A673 (cell line): ENCODE results near the gene FBXL2. TPM values are rescaled to one million over a fixed set of nuclear protein-coding genes. Genes with fewer than 3 reads are reported as not detected.

Experiments
- BruUV-seq: library from RNA; stranded (reverse); fragments of 400-500 nt; replicated peaks from 2 replicates; lab custom pipeline; 2021; lab: Mats Ljungman, UMichigan
- CTCF ChIA-PET: fragments of 300-600 bp; sonication (Branson Sonifier 250); formaldehyde crosslinking; loops from one replicate; lab custom pipeline; 2022; ENCODE audit warnings: antibody characterized with exemption; lab: Charles Lee
- POLR2A ChIA-PET: fragments of 300-600 bp; sonication (Branson Sonifier 250); formaldehyde crosslinking; loops from one replicate; lab custom pipeline; 2022; ENCODE audit warnings: antibody characterized with exemption; ENCODE audit not compliant: low non-redundant PET; lab: Charles Lee
- DNase-seq: peaks from one replicate; pipeline ENCODE4 v3.0.0-alpha.2; 2015; ENCODE audit warnings: low spot score
- H3K27ac ChIP-seq: fragments of 200-600 bp; sonication (generic); 2 replicates; pipeline ENCODE4 v1.5.1; 2016; ENCODE audit warnings: mixed run types, low read depth, mild to moderate bottlenecking, mixed read lengths, antibody characterized with exemption, low read length; ENCODE audit not compliant: poor library complexity, severe bottlenecking
- H3K27me3 ChIP-seq: fragments of 200-600 bp; sonication (generic); replicated peaks from 2 replicates; pipeline ENCODE4 v1.6.1; 2017; ENCODE audit warnings: mixed run types, low read depth, mild to moderate bottlenecking, mixed read lengths, antibody characterized with exemption, low read length; ENCODE audit not compliant: insufficient read depth, poor library complexity
- H3K36me3 ChIP-seq: fragments of 200-600 bp; sonication (generic); 2 replicates; pipeline ENCODE4 v1.6.1; 2016; ENCODE audit warnings: mixed run types, mild to moderate bottlenecking, mixed read lengths, antibody characterized with exemption, low read length; ENCODE audit not compliant: insufficient read depth, poor library complexity, severe bottlenecking
- H3K4me1 ChIP-seq: fragments of 200-600 bp; sonication (generic); 2 replicates; pipeline ENCODE4 v1.6.1; 2017; ENCODE audit warnings: mixed run types, mild to moderate bottlenecking, mixed read lengths, antibody characterized with exemption, low read length; ENCODE audit not compliant: insufficient read depth, poor library complexity, severe bottlenecking
- H3K4me3 ChIP-seq: fragments of 200-600 bp; sonication (generic); 2 replicates; pipeline ENCODE4 v1.5.1; 2016; ENCODE audit warnings: low read depth, mixed run types, mild to moderate bottlenecking, mixed read lengths, low read length; ENCODE audit not compliant: poor library complexity, severe bottlenecking
- H3K9me3 ChIP-seq: fragments of 200-600 bp; sonication (generic); 2 replicates; pipeline ENCODE4 v1.6.1; 2016; ENCODE audit warnings: mixed run types, low read depth, mild to moderate bottlenecking, mixed read lengths, antibody characterized with exemption, low read length; ENCODE audit not compliant: poor library complexity, severe bottlenecking
- EZH2 ChIP-seq: fragments of 200-600 bp; sonication (generic); IDR thresholded peaks from 2 replicates; pipeline ENCODE4 v1.6.1; 2017; ENCODE audit warnings: borderline replicate concordance, low read depth, mild to moderate bottlenecking, mixed read lengths, antibody characterized with exemption, low read length; ENCODE audit not compliant: poor library complexity, severe bottlenecking
- intact Hi-C: fragments of 100-400 bp; cut with micrococcal nuclease; formaldehyde crosslinking; loops from one replicate; pipeline ENCODE4 v1.10.0; 2022; ENCODE audit not compliant: unreplicated experiment
- total RNA-seq: library from RNA; stranded (reverse); gene quantifications from 2 replicates; pipeline ENCODE4 v1.2.3, GENCODE V29; 2021
- TF ChIP-seq, protein P1 (sequence below): fragments of 300-800, 200-600 bp; sonication (generic); conservative IDR thresholded peaks from 2 replicates; pipeline ENCODE4 v1.5.1; 2017; ENCODE audit warnings: low read depth, mild to moderate bottlenecking, antibody characterized with exemption, low read length, moderate library complexity, mixed read lengths

FBXL2 gene
- total RNA-seq, 1 experiment from 2014 or later: 7.8 TPM

GRCh38 chr3:33380653-33381052, 103.4 kb downstream of the FBXL2 start:
- H3K36me3 ChIP-seq: peaks cover 14% of the 10 kb centered on the region
- no peak overlapping the region for H3K4me3 ChIP-seq
- no peaks in the 10 kb centered on the region for H3K27me3 ChIP-seq
- H3K9me3 ChIP-seq: no peaks in the 10 kb centered on the region
- POLR2A ChIA-PET: no interaction called here
- no peak overlapping the region for H3K27ac ChIP-seq
- no peak for TF ChIP-seq EZH2
- TF ChIP-seq, protein P1, sequence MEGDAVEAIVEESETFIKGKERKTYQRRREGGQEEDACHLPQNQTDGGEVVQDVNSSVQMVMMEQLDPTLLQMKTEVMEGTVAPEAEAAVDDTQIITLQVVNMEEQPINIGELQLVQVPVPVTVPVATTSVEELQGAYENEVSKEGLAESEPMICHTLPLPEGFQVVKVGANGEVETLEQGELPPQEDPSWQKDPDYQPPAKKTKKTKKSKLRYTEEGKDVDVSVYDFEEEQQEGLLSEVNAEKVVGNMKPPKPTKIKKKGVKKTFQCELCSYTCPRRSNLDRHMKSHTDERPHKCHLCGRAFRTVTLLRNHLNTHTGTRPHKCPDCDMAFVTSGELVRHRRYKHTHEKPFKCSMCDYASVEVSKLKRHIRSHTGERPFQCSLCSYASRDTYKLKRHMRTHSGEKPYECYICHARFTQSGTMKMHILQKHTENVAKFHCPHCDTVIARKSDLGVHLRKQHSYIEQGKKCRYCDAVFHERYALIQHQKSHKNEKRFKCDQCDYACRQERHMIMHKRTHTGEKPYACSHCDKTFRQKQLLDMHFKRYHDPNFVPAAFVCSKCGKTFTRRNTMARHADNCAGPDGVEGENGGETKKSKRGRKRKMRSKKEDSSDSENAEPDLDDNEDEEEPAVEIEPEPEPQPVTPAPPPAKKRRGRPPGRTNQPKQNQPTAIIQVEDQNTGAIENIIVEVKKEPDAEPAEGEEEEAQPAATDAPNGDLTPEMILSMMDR: no peak
- no peaks in the 10 kb centered on the region for H3K4me1 ChIP-seq
- intact Hi-C loops: no loop called here
- DNase-seq: no peak
- CTCF ChIA-PET: no interaction called here
- no TSS peak for BruUV-seq

- H3K4me1 ChIP-seq: peaks cover 7% of the 10 kb centered on the region
- BruUV-seq: no TSS peak
- ChIA-PET POLR2A (no interaction called here), CTCF (no interaction called here)
- no peaks in the 10 kb centered on the region for H3K27me3 ChIP-seq
- no peak for DNase-seq
- intact Hi-C loops: no loop called here
- no peak overlapping the region for H3K4me3 ChIP-seq
- H3K9me3 ChIP-seq: no peaks in the 10 kb centered on the region
- no peak overlapping the region for H3K27ac ChIP-seq
- peaks cover 21% of the 10 kb centered on the region for H3K36me3 ChIP-seq
- no peak for TF ChIP-seq EZH2
- TF ChIP-seq, protein P1: no peak
These were observed 106.7 kb downstream of the FBXL2 start for GRCh38 chr3:33383951-33384350.

- no peak overlapping the region for H3K4me3 ChIP-seq
- H3K27ac ChIP-seq: no peak overlapping the region
- CTCF ChIA-PET: interaction anchor here (0.8 kb wide), 1 partner anchor 402 kb away, joined by 4 read pairs; no protein-coding TSS in a partner anchor
- intact Hi-C loops: no loop called here
- POLR2A ChIA-PET: no interaction called here
- H3K4me1 ChIP-seq: peaks cover 9% of the 10 kb centered on the region
- no peaks in the 10 kb centered on the region for H3K9me3 ChIP-seq
- BruUV-seq: no TSS peak
- DNase-seq: no peak
- H3K27me3 ChIP-seq: no peaks in the 10 kb centered on the region
- TF ChIP-seq, protein P1: no peak
- no peak for TF ChIP-seq EZH2
- H3K36me3 ChIP-seq: peaks cover 28% of the 10 kb centered on the region
These were observed 108.2 kb downstream of the FBXL2 start for GRCh38 chr3:33385423-33385822.
